Ishikawa (cell line): ENCODE results near the gene PRDX6.

Experiments used
- CEBPB ChIP-seq: IDR thresholded peaks from 2 replicates; pipeline ENCODE4 v1.6.1; 2012
- CREB1 ChIP-seq: IDR thresholded peaks from 2 replicates; pipeline ENCODE4 v1.6.1; 2012; ENCODE audit warnings: low read depth
- EGR1 ChIP-seq: IDR thresholded peaks from 2 replicates; pipeline ENCODE4 v1.6.1; 2012
- EP300 ChIP-seq: IDR thresholded peaks from 2 replicates; pipeline ENCODE4 v1.6.1; 2012; ENCODE audit warnings: borderline replicate concordance
- FOXM1 ChIP-seq: IDR thresholded peaks from 2 replicates; pipeline ENCODE4 v1.6.1; 2012; ENCODE audit warnings: low read depth, borderline replicate concordance
- MAX ChIP-seq: IDR thresholded peaks from 2 replicates; pipeline ENCODE4 v1.6.1; 2012
- NFIC ChIP-seq: IDR thresholded peaks from 2 replicates; pipeline ENCODE4 v1.6.1; 2012
- RAD21 ChIP-seq: IDR thresholded peaks from 2 replicates; pipeline ENCODE4 v1.6.1; 2012; ENCODE audit warnings: low read depth
- TAF1 ChIP-seq: IDR thresholded peaks from 2 replicates; pipeline ENCODE4 v1.6.1; 2012; ENCODE audit warnings: low read depth, mild to moderate bottlenecking
- TCF12 ChIP-seq: IDR thresholded peaks from 2 replicates; pipeline ENCODE4 v1.6.1; 2012; ENCODE audit warnings: low read depth
- TEAD4 ChIP-seq: IDR thresholded peaks from 2 replicates; pipeline ENCODE4 v1.6.1; 2012
- YY1 ChIP-seq: IDR thresholded peaks from 2 replicates; pipeline ENCODE4 v1.6.1; 2012; ENCODE audit warnings: low read depth
- ZBTB7A ChIP-seq: IDR thresholded peaks from 2 replicates; pipeline ENCODE4 v1.6.1; 2012; ENCODE audit warnings: low read depth
- TF ChIP-seq, protein P1 (sequence below): IDR thresholded peaks from 2 replicates; pipeline ENCODE4 v1.6.1; 2012
- TF ChIP-seq, protein P2 (sequence below): IDR thresholded peaks from 2 replicates; pipeline ENCODE4 v1.6.1; 2012; ENCODE audit warnings: low read depth, mild to moderate bottlenecking

PRDX6 gene

GRCh38 chr1:173445164-173445563 lies 32.0 kb upstream of the PRDX6 start:
- TF ChIP-seq EP300 (no peak), CREB1 (no peak), NFIC (no peak), MAX (no peak), EGR1 (no peak), FOXM1 (no peak), CEBPB (no peak), YY1 (no peak), TAF1 (no peak), TCF12 (no peak)

DNA sequence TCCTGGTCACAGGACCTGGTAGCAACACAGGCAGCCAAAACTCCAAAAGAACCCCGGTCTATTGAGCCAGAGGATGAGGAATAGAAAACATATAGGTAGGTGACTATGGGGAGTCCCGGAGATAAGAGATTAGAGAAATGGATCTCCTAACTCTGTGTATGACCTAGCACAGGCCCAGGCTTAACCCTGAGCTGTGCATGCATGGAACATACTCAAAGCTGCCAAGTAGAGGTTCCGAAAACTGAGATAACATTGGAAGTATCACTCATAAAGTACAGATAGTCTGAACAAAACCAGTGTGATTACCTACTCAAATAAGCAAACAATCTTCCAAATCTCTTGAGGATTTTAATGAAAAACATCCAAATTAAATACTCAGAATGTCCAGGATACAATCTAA lies 31.5 kb upstream of the PRDX6 start:
- no peak for TF ChIP-seq CEBPB
- TF ChIP-seq YY1: no peak
- TF ChIP-seq FOXM1: no peak
- no peak for TF ChIP-seq CREB1
- no peak for TF ChIP-seq EGR1
- no peak for TF ChIP-seq RAD21
- TF ChIP-seq, protein P1, sequence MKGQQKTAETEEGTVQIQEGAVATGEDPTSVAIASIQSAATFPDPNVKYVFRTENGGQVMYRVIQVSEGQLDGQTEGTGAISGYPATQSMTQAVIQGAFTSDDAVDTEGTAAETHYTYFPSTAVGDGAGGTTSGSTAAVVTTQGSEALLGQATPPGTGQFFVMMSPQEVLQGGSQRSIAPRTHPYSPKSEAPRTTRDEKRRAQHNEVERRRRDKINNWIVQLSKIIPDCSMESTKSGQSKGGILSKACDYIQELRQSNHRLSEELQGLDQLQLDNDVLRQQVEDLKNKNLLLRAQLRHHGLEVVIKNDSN: no peak
- no peak for TF ChIP-seq TCF12
- TF ChIP-seq, protein P2, sequence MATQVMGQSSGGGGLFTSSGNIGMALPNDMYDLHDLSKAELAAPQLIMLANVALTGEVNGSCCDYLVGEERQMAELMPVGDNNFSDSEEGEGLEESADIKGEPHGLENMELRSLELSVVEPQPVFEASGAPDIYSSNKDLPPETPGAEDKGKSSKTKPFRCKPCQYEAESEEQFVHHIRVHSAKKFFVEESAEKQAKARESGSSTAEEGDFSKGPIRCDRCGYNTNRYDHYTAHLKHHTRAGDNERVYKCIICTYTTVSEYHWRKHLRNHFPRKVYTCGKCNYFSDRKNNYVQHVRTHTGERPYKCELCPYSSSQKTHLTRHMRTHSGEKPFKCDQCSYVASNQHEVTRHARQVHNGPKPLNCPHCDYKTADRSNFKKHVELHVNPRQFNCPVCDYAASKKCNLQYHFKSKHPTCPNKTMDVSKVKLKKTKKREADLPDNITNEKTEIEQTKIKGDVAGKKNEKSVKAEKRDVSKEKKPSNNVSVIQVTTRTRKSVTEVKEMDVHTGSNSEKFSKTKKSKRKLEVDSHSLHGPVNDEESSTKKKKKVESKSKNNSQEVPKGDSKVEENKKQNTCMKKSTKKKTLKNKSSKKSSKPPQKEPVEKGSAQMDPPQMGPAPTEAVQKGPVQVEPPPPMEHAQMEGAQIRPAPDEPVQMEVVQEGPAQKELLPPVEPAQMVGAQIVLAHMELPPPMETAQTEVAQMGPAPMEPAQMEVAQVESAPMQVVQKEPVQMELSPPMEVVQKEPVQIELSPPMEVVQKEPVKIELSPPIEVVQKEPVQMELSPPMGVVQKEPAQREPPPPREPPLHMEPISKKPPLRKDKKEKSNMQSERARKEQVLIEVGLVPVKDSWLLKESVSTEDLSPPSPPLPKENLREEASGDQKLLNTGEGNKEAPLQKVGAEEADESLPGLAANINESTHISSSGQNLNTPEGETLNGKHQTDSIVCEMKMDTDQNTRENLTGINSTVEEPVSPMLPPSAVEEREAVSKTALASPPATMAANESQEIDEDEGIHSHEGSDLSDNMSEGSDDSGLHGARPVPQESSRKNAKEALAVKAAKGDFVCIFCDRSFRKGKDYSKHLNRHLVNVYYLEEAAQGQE: no peak
- no peak for TF ChIP-seq TEAD4
- TF ChIP-seq EP300: no peak
- no peak for TF ChIP-seq NFIC
- no peak for TF ChIP-seq MAX
- no peak for TF ChIP-seq ZBTB7A

- TF ChIP-seq NFIC (no peak), EP300 (no peak), ZBTB7A (no peak), RAD21 (no peak), CEBPB (no peak), TCF12 (no peak), MAX (no peak), TAF1 (no peak), YY1 (no peak), FOXM1 (no peak), CREB1 (no peak), TEAD4 (no peak), EGR1 (no peak)
- TF ChIP-seq, protein P1: no peak
- TF ChIP-seq, protein P2: no peak
These were observed 29.9 kb upstream of the PRDX6 start for GRCh38 chr1:173447224-173447623.

- no peak for TF ChIP-seq ZBTB7A
- no peak for TF ChIP-seq TAF1
- TF ChIP-seq FOXM1: no peak
- no peak for TF ChIP-seq CREB1
- TF ChIP-seq NFIC: no peak
- TF ChIP-seq EGR1: no peak
- no peak for TF ChIP-seq TCF12
- no peak for TF ChIP-seq MAX
- TF ChIP-seq RAD21: no peak
- TF ChIP-seq EP300: no peak
- TF ChIP-seq TEAD4: no peak
- TF ChIP-seq, protein P1: no peak
- TF ChIP-seq YY1: no peak
These were observed 28.2 kb upstream of the PRDX6 start for GRCh38 chr1:173448945-173449344.

GRCh38 chr1:173451981-173452380 lies 25.2 kb upstream of the PRDX6 start:
- TF ChIP-seq, protein P1: no peak
- TF ChIP-seq TCF12 (no peak), CEBPB (no peak), ZBTB7A (no peak), FOXM1 (no peak), EGR1 (no peak), RAD21 (no peak), MAX (no peak), YY1 (no peak), EP300 (no peak), TAF1 (no peak), TEAD4 (no peak), CREB1 (no peak), NFIC (no peak)
- TF ChIP-seq, protein P2: no peak
